GM19324 (cell line): ENCODE measurements around the gene GSX2.
A peak's percentile ranks its signal among the peaks of the same experiment; 100 is the strongest.

Source experiments
- ATAC-seq: cut with Tn5 transposase; IDR thresholded peaks from one replicate; pipeline ENCODE4 v1.9.1; 2021; ENCODE audit warnings: mild to moderate bottlenecking, moderate library complexity; ENCODE audit not compliant: unreplicated experiment, low FRiP score

GSX2 gene

DNA sequence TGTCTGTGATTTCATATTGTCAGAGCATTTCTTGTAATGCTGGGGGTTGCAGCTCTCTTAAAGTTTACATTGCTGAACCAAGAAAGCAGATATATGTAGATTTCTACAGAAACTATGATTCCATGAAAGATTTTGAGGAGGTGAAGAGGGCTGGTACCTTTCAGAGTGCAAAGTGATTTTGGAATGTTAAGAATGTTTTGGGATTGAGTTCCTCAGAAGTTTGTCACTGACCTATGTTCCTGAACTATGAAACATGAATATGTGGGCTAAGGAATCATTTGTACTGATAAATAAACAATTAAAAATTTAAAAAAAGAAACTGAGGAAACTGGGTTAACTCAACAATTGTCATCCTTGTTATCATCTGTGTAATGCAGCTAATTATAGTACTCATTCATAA is 23.3 kb upstream of the GSX2 start:
- no peak for ATAC-seq

DNA sequence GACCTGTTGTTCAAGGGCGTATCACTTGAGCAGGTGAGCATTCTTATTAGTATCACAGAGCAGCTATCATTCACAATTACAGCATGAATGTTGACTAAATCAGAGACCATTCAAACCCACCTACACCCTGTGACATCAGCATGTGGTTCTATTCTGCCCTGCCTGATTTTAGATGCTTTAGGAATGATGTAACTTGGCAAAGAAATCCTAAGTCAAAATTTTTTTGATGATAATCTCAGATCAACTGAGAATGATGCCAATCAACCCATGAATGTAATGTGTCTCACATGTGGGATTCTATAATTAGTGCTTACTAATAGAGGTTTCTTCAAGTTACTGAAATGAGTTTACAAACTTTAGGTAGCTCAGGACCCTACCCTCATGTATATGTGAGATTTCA is 22.2 kb upstream of the GSX2 start:
- ATAC-seq, result no peak

DNA sequence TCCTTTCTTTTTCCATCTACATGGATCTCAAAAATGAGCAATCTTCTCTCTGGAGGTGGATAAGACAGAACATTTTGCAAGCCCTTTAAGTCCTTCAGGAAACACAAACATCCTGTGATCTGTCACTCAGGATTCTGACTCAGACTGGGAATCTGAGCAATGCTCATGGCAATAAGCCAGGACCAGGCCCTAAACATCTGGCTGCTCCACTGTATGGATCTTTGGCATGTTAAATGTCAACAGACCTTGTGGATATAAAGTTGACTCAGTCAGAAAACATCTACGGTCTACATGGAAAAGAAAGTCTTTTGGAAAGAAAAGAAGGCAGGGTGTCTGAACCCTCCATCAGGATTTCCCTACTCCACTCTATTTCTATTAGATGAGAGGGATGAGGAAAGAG is 17.8 kb upstream of the GSX2 start:
- ATAC-seq, result no peak

DNA sequence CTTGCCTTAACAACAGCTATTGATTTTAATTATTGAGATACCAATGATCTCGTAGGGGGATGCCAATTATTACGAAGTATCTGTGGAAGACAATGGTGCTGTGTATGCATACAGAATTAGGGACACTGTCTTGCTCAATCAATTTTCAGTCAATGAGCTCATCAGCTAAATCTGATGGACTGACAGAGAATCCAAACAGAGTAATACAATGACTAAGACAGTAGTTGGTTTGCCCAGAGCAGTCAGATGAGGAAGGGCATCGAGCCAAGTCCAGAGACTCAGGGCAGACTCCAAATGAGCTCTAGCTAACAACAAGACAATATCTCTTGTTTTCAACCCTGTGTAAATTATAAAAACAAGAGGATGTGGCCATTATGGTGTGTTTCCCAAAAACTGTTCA is 14.7 kb upstream of the GSX2 start:
- no peak for ATAC-seq

DNA sequence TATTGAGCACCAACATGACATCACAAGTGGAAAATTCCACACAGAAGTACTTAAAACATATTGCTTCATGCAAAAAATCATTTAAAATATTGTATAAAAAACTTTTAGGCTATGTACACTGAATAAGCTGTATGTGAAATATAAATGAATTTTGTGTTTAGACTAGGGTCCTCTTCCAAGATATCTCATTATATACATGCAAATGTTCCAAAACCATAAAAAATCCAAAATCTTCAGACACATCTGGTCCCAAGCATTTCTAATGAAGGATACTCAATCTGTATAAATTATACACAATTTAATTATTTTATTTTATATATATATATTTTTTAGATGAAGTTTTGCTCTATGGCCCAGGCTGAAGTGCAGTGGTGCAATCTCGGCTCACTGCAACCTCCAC is 10.1 kb upstream of the GSX2 start:
- no peak for ATAC-seq

DNA sequence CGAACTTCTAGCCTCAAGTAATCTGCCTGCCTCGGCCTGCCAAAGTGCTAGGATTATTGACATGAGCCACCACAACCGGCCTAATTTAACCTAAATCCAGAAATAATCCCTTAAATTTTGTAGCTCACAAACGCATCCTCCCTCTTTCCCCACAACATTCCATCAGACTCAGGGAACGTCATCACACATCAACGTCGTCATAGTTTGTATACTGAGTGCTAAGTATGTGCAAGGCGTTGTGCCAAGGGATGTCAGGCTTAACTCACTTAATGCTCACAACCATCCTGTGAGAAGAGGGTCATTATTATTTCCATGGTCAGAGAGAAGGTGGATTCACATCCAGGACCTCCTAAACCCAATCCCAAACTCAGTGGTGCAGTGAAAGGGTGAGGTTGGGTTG is 9.6 kb upstream of the GSX2 start:
- ATAC-seq, result no peak

DNA sequence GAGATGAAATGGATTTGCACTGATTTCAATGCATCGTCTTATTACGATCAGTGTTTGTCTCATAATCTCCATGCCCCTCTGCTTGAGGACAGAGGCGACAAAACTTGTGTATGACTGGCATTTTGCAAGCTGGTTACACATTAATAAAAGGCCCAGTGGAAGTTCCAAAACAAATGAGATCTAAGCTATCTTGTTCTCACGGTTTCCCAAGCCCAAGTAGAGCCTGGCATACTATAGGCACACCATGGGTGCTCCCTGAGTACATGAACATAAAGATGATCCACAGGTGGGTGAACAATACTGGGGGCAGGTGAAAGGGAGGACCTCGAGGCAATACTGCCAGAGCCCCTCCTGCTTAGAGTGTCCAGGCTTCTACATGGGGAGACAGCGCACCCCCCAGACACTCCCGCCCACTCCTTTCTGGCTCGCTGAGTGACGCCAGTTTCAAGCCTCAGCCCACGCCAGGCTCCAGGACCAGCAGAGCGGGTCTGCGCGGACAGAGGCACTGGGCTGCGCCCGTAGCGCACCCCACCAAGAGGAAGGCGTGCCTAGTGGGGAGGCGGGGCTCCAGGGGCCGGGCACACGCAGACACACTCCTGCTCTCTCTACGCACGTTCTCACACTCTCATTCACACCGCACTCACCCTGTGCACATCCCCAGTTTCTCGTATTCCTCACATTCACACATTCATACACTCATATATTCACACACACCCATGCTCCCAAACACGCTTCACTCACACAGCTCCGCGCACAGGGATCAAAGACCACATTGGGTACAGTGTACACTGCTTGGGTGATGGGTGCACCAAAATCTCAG is 8.9 kb upstream of the GSX2 start:
- no peak for ATAC-seq

DNA sequence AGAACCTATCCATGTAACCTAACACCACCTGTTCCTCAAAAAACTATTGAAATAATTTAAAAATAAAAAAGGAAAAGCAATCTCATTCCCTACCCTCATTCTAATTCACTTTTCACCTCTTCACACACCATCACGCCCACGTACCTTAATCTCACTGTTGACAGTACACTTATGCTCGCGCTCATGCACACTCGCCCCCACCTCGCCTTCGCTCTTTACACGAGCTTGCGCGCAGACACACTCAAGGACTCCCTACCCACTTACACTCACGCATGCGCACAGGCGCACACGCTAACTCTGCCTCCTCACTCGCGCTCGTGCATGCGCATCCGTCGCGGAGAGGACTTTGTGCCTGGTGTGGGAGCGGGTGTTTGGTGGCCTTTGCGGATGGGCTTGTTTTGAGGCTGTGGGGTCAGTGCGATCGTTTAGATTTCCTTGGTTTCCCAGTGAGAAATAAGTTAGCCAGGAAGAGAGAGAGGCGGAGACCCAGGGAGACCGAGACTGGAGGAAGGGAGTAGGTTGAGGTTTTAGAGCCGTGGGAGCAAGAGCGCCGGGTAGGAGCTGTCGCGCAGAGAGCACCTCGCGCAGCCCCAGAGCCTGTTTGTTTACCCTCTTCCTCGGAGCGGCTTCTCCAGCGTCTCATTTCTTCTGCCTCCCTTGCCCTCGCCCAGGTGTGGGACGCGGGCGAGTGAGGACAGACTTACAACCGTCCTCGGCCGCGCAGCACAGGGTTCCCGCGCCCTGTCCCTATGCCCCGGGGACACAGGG is 8.1 kb upstream of the GSX2 start:
- ATAC-seq, result peak; percentile 87

DNA sequence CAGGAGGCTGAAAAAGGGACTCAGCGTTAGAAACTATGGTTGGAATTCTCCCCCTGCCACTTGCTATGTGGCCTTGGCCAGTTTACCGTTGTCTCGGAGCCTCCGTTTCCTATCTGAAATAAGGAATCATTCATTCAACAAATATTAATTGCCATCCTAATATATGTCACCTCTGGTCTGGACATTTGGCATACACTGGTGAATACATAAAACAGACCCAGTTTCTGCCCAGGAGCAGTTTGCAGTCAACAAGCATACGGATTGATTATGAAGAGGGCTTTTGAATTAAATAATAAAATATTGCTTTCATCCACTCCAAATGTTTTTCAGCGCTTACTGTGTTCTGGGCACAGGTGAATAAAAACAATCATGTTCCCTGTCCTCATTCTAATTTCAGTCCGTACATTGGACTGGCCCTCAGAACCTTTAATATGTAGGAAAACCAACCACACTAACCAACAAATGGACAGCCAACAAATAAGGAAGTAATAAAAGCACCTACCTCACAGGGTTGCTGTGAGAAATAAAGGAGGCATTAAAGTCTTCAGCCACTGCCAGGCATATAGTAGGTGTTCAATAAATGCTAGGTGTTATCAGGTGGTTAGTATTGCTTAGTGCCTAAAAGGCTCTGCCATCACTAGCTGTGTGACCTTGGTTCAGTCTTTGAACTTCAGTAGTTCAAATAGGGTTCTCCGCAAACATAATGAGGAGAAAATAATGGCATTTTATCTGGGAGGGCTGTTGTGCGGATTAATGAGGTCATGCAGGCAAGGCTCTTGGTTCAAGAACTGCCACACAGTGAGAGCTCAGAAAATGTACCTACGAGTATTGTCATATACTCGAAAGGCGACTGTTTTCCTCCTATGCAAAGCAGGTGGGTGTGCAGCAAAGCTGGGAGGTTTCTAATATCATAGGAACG is 7.3 kb upstream of the GSX2 start:
- ATAC-seq, result no peak

DNA sequence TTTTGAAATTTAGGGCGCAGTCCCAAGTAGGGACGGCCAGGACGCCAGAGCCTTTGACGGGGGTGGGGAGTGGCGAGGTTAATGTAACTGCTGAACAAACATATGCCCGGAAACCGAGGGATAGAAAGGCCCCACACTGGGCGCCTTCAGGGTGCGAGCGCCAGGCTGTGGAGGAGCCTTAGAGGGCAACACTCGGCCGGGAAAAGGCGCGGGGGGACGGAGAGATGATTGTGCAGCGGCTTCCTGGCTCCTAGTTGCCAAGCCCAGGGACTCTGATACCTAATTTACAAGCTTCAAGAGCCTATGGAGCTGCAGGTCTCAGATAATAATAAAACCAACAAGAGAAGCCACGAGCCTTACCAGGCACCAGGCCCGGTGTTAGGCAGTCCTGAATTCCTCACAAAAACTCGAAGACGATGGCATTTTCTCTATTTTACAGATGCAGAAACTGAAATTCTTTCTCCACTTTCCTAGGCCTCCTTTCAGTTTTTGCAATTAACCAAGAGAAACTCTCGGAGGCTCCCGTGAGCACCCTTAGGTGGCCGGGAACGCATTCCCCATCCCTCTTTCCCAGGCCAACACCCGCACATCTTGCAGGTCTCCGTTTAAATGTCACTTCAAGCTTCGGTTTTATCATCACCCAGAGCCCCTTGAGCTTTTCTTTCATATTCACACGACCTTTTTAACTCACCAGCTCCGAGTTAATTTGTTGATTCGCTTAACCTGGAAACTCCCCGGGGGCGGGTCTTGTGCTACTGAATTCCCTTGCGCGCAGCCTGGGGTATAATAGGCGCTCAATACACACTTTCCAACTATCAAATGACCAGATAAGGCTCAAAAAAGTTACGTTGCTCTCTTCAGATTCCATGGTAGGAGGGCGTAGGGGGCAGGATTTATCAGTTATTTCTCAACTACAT is 6.4 kb upstream of the GSX2 start:
- ATAC-seq, result no peak

DNA sequence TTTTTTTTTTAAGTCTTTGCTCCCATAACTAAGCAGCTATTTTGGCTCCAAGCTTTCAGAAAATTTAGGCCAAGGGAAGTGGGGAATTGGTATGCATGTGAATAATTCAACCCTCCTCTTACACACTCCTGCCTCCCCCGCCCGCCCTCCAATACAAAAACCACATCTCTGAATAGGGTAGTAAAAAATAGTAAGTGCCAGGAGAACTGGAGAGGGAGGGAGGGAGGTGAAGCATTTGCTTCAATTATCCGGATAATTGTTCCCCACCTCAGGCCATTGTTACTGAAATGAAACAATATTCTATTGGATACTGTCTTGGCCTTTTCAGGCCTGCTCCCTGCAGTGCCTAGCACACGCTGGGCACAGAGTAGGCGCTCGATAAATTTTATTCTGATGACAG is 5.5 kb upstream of the GSX2 start:
- ATAC-seq, result no peak

DNA sequence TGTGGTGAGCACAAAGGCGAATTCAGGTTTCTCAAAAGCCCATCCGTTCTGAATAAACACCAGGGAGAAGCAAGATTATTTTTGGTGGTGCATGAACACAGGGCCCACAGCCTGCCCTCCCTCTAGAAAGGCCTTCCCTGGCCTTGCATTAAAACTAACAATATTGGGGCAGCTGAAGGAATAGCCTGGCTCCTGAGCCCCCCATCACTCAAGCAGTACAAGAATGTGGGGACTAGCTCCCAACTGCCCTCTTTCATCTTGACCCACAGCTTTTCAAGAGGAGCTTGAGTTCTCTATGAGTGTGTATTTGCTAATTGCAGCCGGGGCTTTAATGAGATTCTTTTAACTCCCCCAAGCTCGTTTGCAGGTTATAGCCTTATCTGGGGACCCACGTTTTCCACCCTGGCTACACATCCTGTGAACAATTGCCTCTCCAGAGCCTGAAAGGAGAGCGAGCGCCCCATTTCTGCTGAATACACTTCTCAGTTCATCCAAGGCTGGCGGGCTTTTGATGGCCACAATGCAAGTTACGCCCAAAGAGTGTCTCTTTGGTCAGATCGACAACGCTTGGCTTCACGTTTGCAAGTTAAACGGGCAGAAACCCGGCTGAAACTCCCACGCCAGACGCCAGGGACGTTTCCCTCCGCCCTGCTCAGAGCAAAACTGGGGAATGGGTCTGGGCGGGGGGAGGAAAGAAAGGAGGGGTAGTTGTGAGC is 4.7 kb upstream of the GSX2 start:
- no peak for ATAC-seq

DNA sequence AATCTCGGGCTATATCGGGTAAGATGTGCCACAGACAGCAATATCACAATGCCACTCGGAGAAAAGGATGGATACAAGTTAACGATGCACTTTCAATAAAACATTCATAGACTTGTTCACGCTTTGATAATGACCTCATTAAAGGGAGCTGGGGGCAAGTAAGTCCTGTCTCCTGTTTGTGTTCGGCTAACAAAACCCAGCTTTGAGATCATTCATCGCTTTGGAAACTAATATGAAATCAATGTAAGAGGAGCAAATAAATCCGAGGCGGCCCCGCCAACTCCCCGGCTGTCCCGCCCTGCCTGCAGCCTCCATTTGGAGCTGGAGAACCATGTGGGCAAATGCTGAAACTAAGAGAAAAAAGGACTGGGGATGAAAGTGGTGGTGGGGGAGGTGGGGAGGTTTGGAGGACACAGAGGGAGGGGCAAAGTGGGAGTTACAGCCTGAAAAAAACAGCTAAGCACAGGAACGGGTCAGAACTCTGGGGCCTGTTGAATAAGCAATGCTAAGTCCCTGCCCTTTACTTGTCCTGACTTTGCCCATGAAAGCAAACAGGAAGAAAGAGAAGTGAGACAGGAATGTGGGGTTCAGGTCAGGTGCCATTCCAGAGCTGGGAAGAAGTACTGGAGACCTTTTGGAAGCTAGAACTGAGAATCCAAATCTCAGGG is 3.5 kb upstream of the GSX2 start:
- no peak for ATAC-seq

DNA sequence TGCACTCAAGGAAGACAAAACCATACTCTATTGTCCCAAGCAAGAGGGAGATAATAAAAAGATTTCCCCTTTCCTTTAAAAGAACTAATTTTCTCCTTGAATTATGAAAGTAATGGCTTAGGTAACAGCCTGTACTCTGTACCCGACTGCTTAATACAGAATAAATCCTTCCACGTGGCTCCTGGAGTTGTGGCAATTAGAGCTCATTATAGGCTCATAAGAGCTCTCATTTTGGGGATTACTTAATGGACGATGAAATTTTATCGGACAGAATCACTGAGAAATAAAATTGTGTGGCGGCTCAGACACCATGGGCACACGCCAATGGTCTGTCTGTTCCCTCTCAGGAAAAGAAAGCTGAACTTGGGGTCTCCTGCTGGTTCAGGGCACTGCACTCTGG is 2.8 kb upstream of the GSX2 start:
- no peak for ATAC-seq

DNA sequence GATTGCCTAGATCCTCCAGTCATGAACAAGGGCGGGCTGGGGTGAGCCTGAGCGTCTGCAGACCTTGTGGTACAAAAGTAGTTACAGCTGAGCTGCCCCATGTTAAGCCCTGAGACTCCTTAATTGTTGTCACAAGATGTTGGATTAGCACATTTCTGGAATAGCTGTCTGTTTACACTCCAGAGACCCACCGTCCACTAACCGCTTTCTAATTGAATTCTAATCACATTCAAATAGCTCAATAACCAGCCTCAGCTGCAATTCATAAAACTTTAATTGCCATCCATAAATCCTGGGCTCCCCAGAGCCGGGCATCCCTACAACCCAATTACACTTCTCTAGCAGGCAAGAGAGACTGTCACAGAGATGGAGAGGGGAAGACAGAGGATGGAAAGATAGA is 1.6 kb upstream of the GSX2 start:
- no peak for ATAC-seq

DNA sequence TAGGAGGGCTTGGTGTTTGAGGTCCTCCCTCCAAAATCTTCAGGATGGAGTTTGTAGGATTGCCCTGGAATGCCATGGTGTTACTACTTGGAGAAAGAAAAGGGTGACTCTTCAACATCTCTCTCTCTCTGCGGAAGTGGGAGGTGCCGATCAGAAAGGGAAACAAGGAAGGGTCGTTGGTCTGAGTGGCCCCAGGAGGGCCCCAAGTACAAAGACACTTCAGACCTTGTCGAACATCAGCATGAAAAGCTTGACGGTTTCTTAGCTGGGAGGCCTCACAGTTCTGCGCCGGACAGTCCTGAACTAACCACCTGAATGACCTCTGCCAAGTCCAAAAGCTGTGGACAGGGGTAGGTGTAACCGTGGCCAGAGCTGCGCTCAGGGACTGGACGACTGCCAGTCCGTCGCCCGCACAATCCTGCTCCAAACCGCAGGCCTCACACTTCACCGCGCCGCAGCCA is 646 bp upstream of the GSX2 start:
- no peak for ATAC-seq

DNA sequence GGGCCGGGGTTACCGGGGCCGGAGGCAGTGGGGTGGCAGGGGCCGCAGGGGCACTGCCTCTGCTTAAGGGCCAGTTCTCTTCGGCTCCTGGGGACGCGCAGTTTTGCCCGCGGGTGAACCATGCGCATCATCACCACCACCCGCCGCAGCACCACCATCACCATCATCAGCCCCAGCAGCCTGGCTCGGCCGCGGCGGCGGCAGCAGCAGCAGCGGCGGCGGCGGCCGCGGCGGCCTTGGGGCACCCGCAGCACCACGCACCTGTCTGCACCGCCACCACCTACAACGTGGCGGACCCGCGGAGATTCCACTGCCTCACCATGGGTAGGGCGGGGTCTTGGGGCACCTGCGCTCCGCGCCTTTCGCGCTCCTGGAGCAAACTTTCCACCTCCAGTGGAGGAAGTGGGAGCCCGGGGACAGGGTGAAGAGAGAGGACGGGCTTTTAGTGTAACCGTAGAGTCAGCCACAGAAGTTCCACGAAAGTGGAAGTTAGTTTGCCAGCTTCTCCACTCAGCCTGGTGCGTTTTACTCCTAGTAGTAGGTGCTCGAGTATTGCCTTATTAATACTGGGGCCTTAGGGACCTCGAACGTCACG is 729 bp downstream of the GSX2 start:
- ATAC-seq, result no peak
